Measurements from ENCODE around the gene ZRANB2. TPM values are rescaled to one million over a fixed set of nuclear protein-coding genes. Genes with fewer than 3 reads are reported as not detected.

ZRANB2 gene
- polyA plus RNA-seq, 3 donors: 21.3 to 42.1 (median 22.9) TPM

DNA sequence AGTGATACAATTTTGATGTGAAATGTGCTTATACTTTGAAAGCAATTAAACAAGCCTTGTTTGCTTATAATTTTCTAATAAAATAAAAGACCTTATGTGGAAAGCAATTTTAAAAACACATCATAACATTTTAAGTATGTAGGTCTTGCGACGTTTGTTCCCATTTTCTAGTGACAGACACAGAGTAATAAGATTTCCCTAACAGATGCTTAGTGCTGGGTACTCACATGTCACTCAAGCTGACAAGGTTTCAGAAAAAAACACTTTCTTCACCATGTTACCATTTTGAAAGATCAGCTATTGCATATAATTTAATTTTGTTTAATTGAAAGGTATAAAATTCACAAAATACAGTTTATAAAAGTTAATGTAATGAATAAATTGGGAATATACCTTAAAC, 14.1 kb upstream of the ZRANB2 start:
- intact Hi-C loops (cut with micrococcal nuclease): no loop called here
- H3K27ac Mint-ChIP-seq: no peak overlapping the region
- Histone ChIP-seq H3K4me1 (ENCODE audit: control insufficient read depth in 1 of 2, insufficient read depth in 2 of 2, low read length in 2 of 2) (no peaks in the 10 kb centered on the region), H3K4me2 (replicated peaks; ENCODE audit: extremely low read depth, low read length, poor library complexity, severe bottlenecking) (no peak overlapping the region), H3K4me3 (replicated peaks in 1 of 3; ENCODE audit: low read depth in 2 of 3, low read length in 3 of 3) (no peak overlapping the region), H3K9me3 (replicated peaks in 1 of 2; ENCODE audit: control insufficient read depth in 1 of 2, insufficient read depth in 1 of 2, low read length in 2 of 2) (no peaks in the 10 kb centered on the region), H4K20me1 (ENCODE audit: insufficient read depth, low read length) (no peaks in the 10 kb centered on the region), H3K27ac (ENCODE audit: low read depth in 1 of 2, low read length in 2 of 2) (no peak overlapping the region), H3K36me3 (replicated peaks in 1 of 2; ENCODE audit: control insufficient read depth in 1 of 2, insufficient read depth in 2 of 2, low read length in 2 of 2) (no peaks in the 10 kb centered on the region), H3K79me2 (ENCODE audit: insufficient read depth, low read length) (no peaks in the 10 kb centered on the region), H3K27me3 (ENCODE audit: control insufficient read depth in 2 of 2, insufficient read depth in 2 of 2, low read length in 2 of 2) (no peaks in the 10 kb centered on the region), H2AFZ (ENCODE audit: insufficient read depth, low read depth, low read length, poor library complexity, severe bottlenecking) (no peak overlapping the region), H3K9ac (ENCODE audit: insufficient read depth, low read length, poor library complexity, severe bottlenecking) (no peak overlapping the region)
- no peaks in the 10 kb centered on the region for H3K4me1 Mint-ChIP-seq
- no peak overlapping the region for H3K4me3 Mint-ChIP-seq
- no peaks in the 10 kb centered on the region for H3K36me3 Mint-ChIP-seq
- H3K9me3 Mint-ChIP-seq: no peaks in the 10 kb centered on the region
- TF ChIP-seq, protein P1, sequence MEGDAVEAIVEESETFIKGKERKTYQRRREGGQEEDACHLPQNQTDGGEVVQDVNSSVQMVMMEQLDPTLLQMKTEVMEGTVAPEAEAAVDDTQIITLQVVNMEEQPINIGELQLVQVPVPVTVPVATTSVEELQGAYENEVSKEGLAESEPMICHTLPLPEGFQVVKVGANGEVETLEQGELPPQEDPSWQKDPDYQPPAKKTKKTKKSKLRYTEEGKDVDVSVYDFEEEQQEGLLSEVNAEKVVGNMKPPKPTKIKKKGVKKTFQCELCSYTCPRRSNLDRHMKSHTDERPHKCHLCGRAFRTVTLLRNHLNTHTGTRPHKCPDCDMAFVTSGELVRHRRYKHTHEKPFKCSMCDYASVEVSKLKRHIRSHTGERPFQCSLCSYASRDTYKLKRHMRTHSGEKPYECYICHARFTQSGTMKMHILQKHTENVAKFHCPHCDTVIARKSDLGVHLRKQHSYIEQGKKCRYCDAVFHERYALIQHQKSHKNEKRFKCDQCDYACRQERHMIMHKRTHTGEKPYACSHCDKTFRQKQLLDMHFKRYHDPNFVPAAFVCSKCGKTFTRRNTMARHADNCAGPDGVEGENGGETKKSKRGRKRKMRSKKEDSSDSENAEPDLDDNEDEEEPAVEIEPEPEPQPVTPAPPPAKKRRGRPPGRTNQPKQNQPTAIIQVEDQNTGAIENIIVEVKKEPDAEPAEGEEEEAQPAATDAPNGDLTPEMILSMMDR (IDR thresholded peaks at IDR 0.05): no peak
- no CpG with 5 or more reads among the region's 2 CpGs for WGBS (ENCODE audit: insufficient coverage)
- DNase-seq: no peak
- peaks cover 0 to 1% (median 0%) of the 10 kb centered on the region in 3 donors for H3K27me3 Mint-ChIP-seq (ENCODE audit: low read depth in 3 of 3)

DNA sequence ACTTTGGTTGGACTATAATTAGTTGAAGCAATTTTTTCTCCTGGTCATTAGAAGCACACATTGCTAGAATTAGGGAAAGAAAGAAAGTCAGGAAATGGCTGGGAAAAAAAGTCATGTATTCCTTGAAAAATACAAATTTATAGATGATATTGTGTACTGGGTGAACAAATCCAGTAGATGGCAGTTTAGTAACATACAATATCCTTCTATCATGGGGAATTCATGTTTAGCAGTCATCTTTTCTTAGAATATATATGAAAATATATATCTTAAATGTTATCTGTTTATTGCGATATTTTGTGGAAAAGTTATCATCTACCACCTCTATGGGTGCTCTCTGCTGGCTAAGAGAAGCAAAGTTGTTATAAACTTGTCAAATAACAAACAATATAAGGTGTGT, 13.1 kb upstream of the ZRANB2 start:
- no peaks in the 10 kb centered on the region for H3K9me3 ChIP-seq (replicated peaks in 1 of 2; ENCODE audit: control insufficient read depth in 1 of 2, insufficient read depth in 1 of 2, low read length in 2 of 2)
- TF ChIP-seq, protein P1 (IDR thresholded peaks at IDR 0.05): no peak
- H4K20me1 ChIP-seq (ENCODE audit: insufficient read depth, low read length): no peaks in the 10 kb centered on the region
- no CpG with 5 or more reads among the region's 1 CpG for WGBS (ENCODE audit: insufficient coverage)
- H3K27me3 ChIP-seq (ENCODE audit: control insufficient read depth in 2 of 2, insufficient read depth in 2 of 2, low read length in 2 of 2): no peaks in the 10 kb centered on the region
- no peak overlapping the region for H3K4me3 ChIP-seq (replicated peaks in 1 of 3; ENCODE audit: low read depth in 2 of 3, low read length in 3 of 3)
- Mint-ChIP-seq H3K4me3 (no peak overlapping the region), H3K4me1 (no peaks in the 10 kb centered on the region), H3K9me3 (no peaks in the 10 kb centered on the region), H3K27ac (no peak overlapping the region), H3K36me3 (no peaks in the 10 kb centered on the region), H3K27me3 (ENCODE audit: low read depth in 3 of 3) (peaks cover 0 to 1% (median 0%) of the 10 kb centered on the region in 3 donors)
- no peaks in the 10 kb centered on the region for H3K36me3 ChIP-seq (replicated peaks in 1 of 2; ENCODE audit: control insufficient read depth in 1 of 2, insufficient read depth in 2 of 2, low read length in 2 of 2)
- intact Hi-C loops (cut with micrococcal nuclease): no loop called here
- no peak overlapping the region for H3K9ac ChIP-seq (ENCODE audit: insufficient read depth, low read length, poor library complexity, severe bottlenecking)
- H3K4me1 ChIP-seq (ENCODE audit: control insufficient read depth in 1 of 2, insufficient read depth in 2 of 2, low read length in 2 of 2): no peaks in the 10 kb centered on the region
- no peak overlapping the region for H3K4me2 ChIP-seq (replicated peaks; ENCODE audit: extremely low read depth, low read length, poor library complexity, severe bottlenecking)
- H2AFZ ChIP-seq (ENCODE audit: insufficient read depth, low read depth, low read length, poor library complexity, severe bottlenecking): no peak overlapping the region
- H3K79me2 ChIP-seq (ENCODE audit: insufficient read depth, low read length): no peaks in the 10 kb centered on the region
- H3K27ac ChIP-seq (ENCODE audit: low read depth in 1 of 2, low read length in 2 of 2): no peak overlapping the region
- DNase-seq: no peak
